H1 (cell line): ENCODE measurements around the gene SPINT1. TPM values are rescaled to one million over a fixed set of nuclear protein-coding genes. Genes with fewer than 3 reads are reported as not detected.

ENCODE experiments used
- CTCF ChIA-PET: fragments of 300-600 bp; sonication (Branson Sonifier 250); formaldehyde crosslinking; loops from one replicate; lab custom pipeline; 2021; ENCODE audit not compliant: partially characterized antibody; lab: Charles Lee
- POLR2A ChIA-PET: fragments of 300-600 bp; sonication (Branson Sonifier 250); formaldehyde crosslinking; loops from one replicate; lab custom pipeline; 2021; ENCODE audit warnings: inconsistent platforms; ENCODE audit not compliant: partially characterized antibody; lab: Charles Lee
- DNase-seq, 2 experiments: peaks; one replicate each; pipeline versions ENCODE4 v3.0.0 to v3.0.0-alpha.2; 2010 to 2022; ENCODE audit warnings: low spot score in 2 of 2, low read depth in 1 of 2, mixed read lengths in 1 of 2
- FAIRE-seq: peaks from 2 replicates; lab custom pipeline; 2011; peaks lifted over from hg19 to GRCh38; lab: Jason Lieb, UNC
- H2AFZ ChIP-seq: 2 replicates; pipeline ENCODE4 v1.8.1; 2012; ENCODE audit warnings: low read length, inconsistent platforms
- H2AK5ac ChIP-seq: 2 replicates; pipeline ENCODE4 v1.6.1; 2013; ENCODE audit warnings: low read depth, low read length
- H2BK120ac ChIP-seq: replicated peaks from 2 replicates; pipeline ENCODE3; 2013; ENCODE audit warnings: low read depth, low read length, inconsistent platforms
- H2BK12ac ChIP-seq: 2 replicates; pipeline ENCODE4 v1.6.1; 2013; ENCODE audit warnings: low read depth, low read length
- H2BK15ac ChIP-seq: 2 replicates; pipeline ENCODE4 v1.6.1; 2013; ENCODE audit warnings: low read length
- H2BK20ac ChIP-seq: 2 replicates; pipeline ENCODE4 v1.6.1; 2013; ENCODE audit warnings: low read length
- H2BK5ac ChIP-seq: 2 replicates; pipeline ENCODE4 v1.6.1; 2013; ENCODE audit warnings: low read depth, low read length
- H3K14ac ChIP-seq: 2 replicates; pipeline ENCODE4 v1.6.1; 2013; ENCODE audit warnings: inconsistent platforms; ENCODE audit not compliant: insufficient read length
- H3K18ac ChIP-seq: 2 replicates; pipeline ENCODE4 v1.6.1; 2013; ENCODE audit warnings: low read length; ENCODE audit errors: extremely low read depth
- H3K23ac ChIP-seq: 2 replicates; pipeline ENCODE4 v1.6.1; 2013; ENCODE audit warnings: inconsistent platforms; ENCODE audit not compliant: insufficient read length
- H3K23me2 ChIP-seq: 2 replicates; pipeline ENCODE4 v1.6.1; 2013; ENCODE audit warnings: low read depth, low read length
- H3K27ac ChIP-seq: 2 replicates; pipeline ENCODE4 v1.6.1; 2011; ENCODE audit warnings: low read depth, low read length, inconsistent platforms
- H3K27me3 ChIP-seq, 4 experiments: replicated peaks in 1 of 4; 1 replicate in 1 of 4; 2 replicates in 3 of 4; pipeline versions ENCODE4 v1.6.1 to v1.8.1; 2011 to 2013; ENCODE audit warnings: low read length in 3 of 4, mild to moderate bottlenecking in 3 of 4, inconsistent platforms in 2 of 4, mixed read lengths in 2 of 4, moderate library complexity in 1 of 4; ENCODE audit not compliant: control insufficient read depth in 3 of 4, insufficient read depth in 3 of 4; ENCODE audit errors: extremely low read depth in 1 of 4
- H3K36me3 ChIP-seq, 4 experiments: 2 replicates each; pipeline versions ENCODE4 v1.6.1 to v1.8.1; 2011 to 2013; ENCODE audit warnings: mild to moderate bottlenecking in 4 of 4, low read length in 3 of 4, moderate library complexity in 2 of 4, control low read depth in 1 of 4, inconsistent platforms in 1 of 4; ENCODE audit not compliant: insufficient read depth in 4 of 4, control insufficient read depth in 2 of 4
- H3K4ac ChIP-seq: replicated peaks from 2 replicates; pipeline ENCODE3; 2013; ENCODE audit warnings: low read length, low read depth, mixed read lengths, inconsistent platforms; ENCODE audit not compliant: insufficient read length
- H3K4me1 ChIP-seq, 4 experiments: replicated peaks in 1 of 4; 1 replicate in 1 of 4; 2 replicates in 3 of 4; pipeline versions ENCODE4 v1.6.1 to v1.8.1; 2011 to 2013; ENCODE audit warnings: low read length in 3 of 4, inconsistent platforms in 2 of 4, mixed read lengths in 1 of 4; ENCODE audit not compliant: insufficient read depth in 4 of 4, control insufficient read depth in 3 of 4
- H3K4me2 ChIP-seq, 2 experiments: 2 replicates each; pipeline versions ENCODE4 v1.6.1 to v1.8.1; 2011 to 2013; ENCODE audit warnings: low read depth in 2 of 2, low read length in 2 of 2, control low read depth in 1 of 2, inconsistent platforms in 1 of 2, mild to moderate bottlenecking in 1 of 2; ENCODE audit not compliant: insufficient read depth in 1 of 2
- H3K4me3 ChIP-seq, 4 experiments: fragments of 200-600, 300-600 bp in 1 of 4; sonication (generic), shearing (Covaris generic), sonication (Bioruptor Twin) in 1 of 4; 2 replicates each; pipeline versions ENCODE4 v1.5.1 to v1.8.1; 2011 to 2016; ENCODE audit warnings: low read length in 4 of 4, low read depth in 3 of 4, control low read depth in 2 of 4, inconsistent platforms in 2 of 4, mild to moderate bottlenecking in 2 of 4, mixed read lengths in 1 of 4, moderate library complexity in 1 of 4; ENCODE audit not compliant: insufficient read depth in 2 of 4; ENCODE audit errors: extremely low read depth in 1 of 4
- H3K56ac ChIP-seq: replicated peaks from 2 replicates; pipeline ENCODE3; 2013; ENCODE audit warnings: low read depth, mild to moderate bottlenecking, mixed read lengths, low read length, inconsistent platforms; ENCODE audit not compliant: insufficient read length
- H3K79me1 ChIP-seq: 2 replicates; pipeline ENCODE4 v1.6.1; 2013; ENCODE audit warnings: low read depth, low read length, control low read depth
- H3K79me2 ChIP-seq, 2 experiments: 2 replicates each; pipeline versions ENCODE4 v1.6.1 to v1.8.1; 2012 to 2013; ENCODE audit warnings: low read length in 2 of 2, mild to moderate bottlenecking in 2 of 2, inconsistent platforms in 1 of 2; ENCODE audit not compliant: insufficient read depth in 2 of 2, control insufficient read depth in 1 of 2
- H3K9ac ChIP-seq, 4 experiments: replicated peaks in 1 of 4; 1 replicate in 1 of 4; 2 replicates in 3 of 4; pipeline versions ENCODE4 v1.6.1 to v1.8.1; 2011 to 2013; ENCODE audit warnings: low read depth in 3 of 4, low read length in 3 of 4, control low read depth in 2 of 4, mild to moderate bottlenecking in 2 of 4, moderate library complexity in 2 of 4, inconsistent platforms in 1 of 4; ENCODE audit errors: extremely low read depth in 1 of 4
- H3K9me3 ChIP-seq, 2 experiments: 2 replicates each; pipeline versions ENCODE4 v1.6.1 to v1.8.1; 2012 to 2013; ENCODE audit warnings: mild to moderate bottlenecking in 2 of 2, moderate library complexity in 2 of 2, control low read depth in 1 of 2, inconsistent platforms in 1 of 2, low read depth in 1 of 2, low read length in 1 of 2, mixed read lengths in 1 of 2; ENCODE audit not compliant: insufficient read depth in 2 of 2
- H4K20me1 ChIP-seq, 2 experiments: replicated peaks in 1 of 2; 2 replicates each; pipeline versions ENCODE3 to v1.8.1; 2011 to 2013; ENCODE audit warnings: inconsistent platforms in 2 of 2, low read length in 2 of 2, mild to moderate bottlenecking in 1 of 2; ENCODE audit not compliant: insufficient read depth in 2 of 2, control insufficient read depth in 1 of 2
- H4K5ac ChIP-seq: 2 replicates; pipeline ENCODE4 v1.6.1; 2013; ENCODE audit warnings: low read length, low read depth, mixed read lengths, inconsistent platforms; ENCODE audit not compliant: insufficient read length
- H4K8ac ChIP-seq: 2 replicates; pipeline ENCODE4 v1.8.0; 2013; ENCODE audit warnings: mild to moderate bottlenecking, moderate library complexity, low read length, inconsistent platforms; ENCODE audit not compliant: insufficient read depth; ENCODE audit errors: extremely low read depth
- H4K91ac ChIP-seq: replicated peaks from 2 replicates; pipeline ENCODE3; 2013; ENCODE audit warnings: low read length, mixed read lengths, inconsistent platforms; ENCODE audit not compliant: insufficient read length
- CBX8 ChIP-seq: fragments of 300-800, 300-1000 bp; sonication (generic); IDR thresholded peaks from 2 replicates; pipeline ENCODE4 v1.7.1; 2016; ENCODE audit warnings: low read depth, low read length, borderline replicate concordance
- EGR1 ChIP-seq: IDR thresholded peaks from 2 replicates; pipeline ENCODE4 v1.6.1; 2011; ENCODE audit warnings: low read depth, low read length, borderline replicate concordance
- HDAC6 ChIP-seq: IDR thresholded peaks from one replicate; pipeline ENCODE4 v1.7.1; 2012; ENCODE audit warnings: low read depth, mild to moderate bottlenecking, inconsistent platforms, low read length, moderate library complexity
- NANOG ChIP-seq: IDR thresholded peaks from 2 replicates; pipeline ENCODE4 v1.6.1; 2011; ENCODE audit warnings: low read length, low read depth, mild to moderate bottlenecking, inconsistent platforms; ENCODE audit not compliant: insufficient read depth, poor library complexity, severe bottlenecking
- POLR2A ChIP-seq, 2 experiments: IDR thresholded peaks; 1 replicate in 1 of 2; 2 replicates in 1 of 2; pipeline ENCODE4 v1.6.1; 2011; ENCODE audit warnings: low read depth in 2 of 2, low read length in 2 of 2, mild to moderate bottlenecking in 2 of 2; ENCODE audit errors: control extremely low read depth in 1 of 2
- SP2 ChIP-seq: IDR thresholded peaks from 2 replicates; pipeline ENCODE4 v1.6.1; 2012; ENCODE audit warnings: mild to moderate bottlenecking, low read length, inconsistent platforms
- WGBS, 2 experiments: shearing (Covaris generic) in 1 of 2; methylation state at CpG; one replicate each; pipeline versions ENCODE4 v1.1.6 to v1.1.7; 2013 to 2015; ENCODE audit warnings: low lambda C conversion rate in 2 of 2, mixed read lengths in 2 of 2, inconsistent platforms in 1 of 2, low coverage in 1 of 2, missing lambda C conversion rate in 1 of 2; ENCODE audit not compliant: insufficient replicate concordance in 2 of 2, insufficient coverage in 1 of 2, insufficient read length in 1 of 2; ENCODE audit errors: extremely low coverage in 1 of 2, missing lambda C conversion rate in 1 of 2; 5-methylcytosine and 5-hydroxymethylcytosine counted together
- polyA plus RNA-seq, 7 experiments: library from polyadenylated mRNA; depleted of rRNA in 3 of 7; stranded (reverse) in 5 of 7; unstranded in 2 of 7; fragments of >200 nt in 5 of 7; fragments of 200-250 nt in 2 of 7; gene quantifications; 1 replicate in 5 of 7; 2 replicates in 1 of 7; 4 replicates in 1 of 7; pipeline versions ENCODE4 v1.2.1 to v1.2.3, GENCODE V29; 2011 to 2013; ENCODE audit warnings: missing spikeins in 2 of 7, mixed read lengths in 2 of 7
- total RNA-seq: library from RNA; stranded (reverse); fragmentation: NEBNext Ultra II Directional; extraction: Animal tissue kit (Norgen Biotek cat#: 25700); gene quantifications from 2 replicates; pipeline ENCODE4 v1.2.1, GENCODE V29; 2021
- TF ChIP-seq, protein P1 (sequence below): IDR thresholded peaks from 2 replicates; pipeline ENCODE4 v1.6.1; 2011; ENCODE audit warnings: low read length, improper control_type of control experiment
- TF ChIP-seq, protein P2 (sequence below), 3 experiments: IDR thresholded peaks; 1 replicate in 2 of 3; 2 replicates in 1 of 3; pipeline versions ENCODE4 v1.5.1 to v1.6.1; 2011; ENCODE audit warnings: low read length in 3 of 3, mild to moderate bottlenecking in 3 of 3, inconsistent platforms in 2 of 3, low read depth in 1 of 3, moderate library complexity in 1 of 3; ENCODE audit not compliant: insufficient read depth in 1 of 3; ENCODE audit errors: control extremely low read depth in 1 of 3

Gene SPINT1
- total and polyA plus RNA-seq, 2 of the 8 experiments (the other 6 are each of a cell fraction or from before 2014, with no cell fraction given) = 117 to 155 TPM

DNA sequence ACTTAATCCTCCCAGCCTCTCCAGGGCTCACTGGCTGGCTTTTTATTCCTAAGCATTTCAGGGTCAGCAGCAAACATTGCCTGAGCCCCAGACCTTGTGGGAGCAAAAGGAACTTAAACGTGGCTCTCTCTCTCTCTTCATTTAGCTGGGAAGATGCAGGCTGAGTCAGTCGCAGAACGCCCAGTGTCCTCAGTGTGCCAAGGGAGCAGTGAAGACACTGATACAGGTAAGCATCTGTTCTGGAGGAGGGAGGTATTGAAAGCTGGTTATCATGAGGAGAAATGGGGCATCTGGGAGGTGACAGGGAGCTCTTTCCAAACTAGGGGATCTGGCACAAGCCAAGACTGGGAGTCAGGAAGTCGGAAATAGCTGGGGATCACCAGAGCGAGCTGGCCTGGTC is 25.8 kb downstream of the SPINT1 start:
- Histone ChIP-seq H4K20me1 (no peaks in the 10 kb centered on the region), H3K36me3 (no peaks in the 10 kb centered on the region), H2BK20ac (no peak overlapping the region), H3K14ac (no peak overlapping the region), H2BK120ac (no peak overlapping the region), H4K91ac (no peak overlapping the region), H3K27ac (no peak overlapping the region), H2BK15ac (no peak overlapping the region), H4K5ac (no peak overlapping the region), H3K4ac (no peak overlapping the region), H3K9ac (no peak overlapping the region), H3K23ac (no peak overlapping the region), H2AFZ (no peak overlapping the region), H4K8ac (no peak overlapping the region), H3K27me3 (0 out of 7 replicates have a peak, but pooled peaks cover 0 to 1% (median 0%) of the 10 kb centered on the region in 4 experiments), H3K4me1 (peaks cover 0 to 18% (median 12%) of the 10 kb centered on the region in 4 experiments; a peak in 6 of 7 replicates), H3K79me1 (no peaks in the 10 kb centered on the region), H3K4me2 (no peak overlapping the region), H2BK5ac (no peak overlapping the region), H2AK5ac (peak overlapping the region; percentile 56; the same call in 1 of the 2 replicates), H3K4me3 (no peak overlapping the region), H2BK12ac (no peak overlapping the region), H3K56ac (no peak overlapping the region), H3K23me2 (no peaks in the 10 kb centered on the region), H3K79me2 (no peaks in the 10 kb centered on the region), H3K18ac (no peak overlapping the region), H3K9me3 (no peaks in the 10 kb centered on the region)
- TF ChIP-seq HDAC6 = no peak
- no peak for TF ChIP-seq SP2
- TF ChIP-seq, protein P1, sequence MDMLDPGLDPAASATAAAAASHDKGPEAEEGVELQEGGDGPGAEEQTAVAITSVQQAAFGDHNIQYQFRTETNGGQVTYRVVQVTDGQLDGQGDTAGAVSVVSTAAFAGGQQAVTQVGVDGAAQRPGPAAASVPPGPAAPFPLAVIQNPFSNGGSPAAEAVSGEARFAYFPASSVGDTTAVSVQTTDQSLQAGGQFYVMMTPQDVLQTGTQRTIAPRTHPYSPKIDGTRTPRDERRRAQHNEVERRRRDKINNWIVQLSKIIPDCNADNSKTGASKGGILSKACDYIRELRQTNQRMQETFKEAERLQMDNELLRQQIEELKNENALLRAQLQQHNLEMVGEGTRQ = no peak
- TF ChIP-seq EGR1 = no peak
- no peak for TF ChIP-seq NANOG
- no peak for TF ChIP-seq POLR2A (IDR thresholded peaks at IDR 0.05; ENCODE audit: control extremely low read depth in 1 of 2, low read depth in 2 of 2, low read length in 2 of 2)
- TF ChIP-seq CBX8 = no peak
- TF ChIP-seq, protein P2, sequence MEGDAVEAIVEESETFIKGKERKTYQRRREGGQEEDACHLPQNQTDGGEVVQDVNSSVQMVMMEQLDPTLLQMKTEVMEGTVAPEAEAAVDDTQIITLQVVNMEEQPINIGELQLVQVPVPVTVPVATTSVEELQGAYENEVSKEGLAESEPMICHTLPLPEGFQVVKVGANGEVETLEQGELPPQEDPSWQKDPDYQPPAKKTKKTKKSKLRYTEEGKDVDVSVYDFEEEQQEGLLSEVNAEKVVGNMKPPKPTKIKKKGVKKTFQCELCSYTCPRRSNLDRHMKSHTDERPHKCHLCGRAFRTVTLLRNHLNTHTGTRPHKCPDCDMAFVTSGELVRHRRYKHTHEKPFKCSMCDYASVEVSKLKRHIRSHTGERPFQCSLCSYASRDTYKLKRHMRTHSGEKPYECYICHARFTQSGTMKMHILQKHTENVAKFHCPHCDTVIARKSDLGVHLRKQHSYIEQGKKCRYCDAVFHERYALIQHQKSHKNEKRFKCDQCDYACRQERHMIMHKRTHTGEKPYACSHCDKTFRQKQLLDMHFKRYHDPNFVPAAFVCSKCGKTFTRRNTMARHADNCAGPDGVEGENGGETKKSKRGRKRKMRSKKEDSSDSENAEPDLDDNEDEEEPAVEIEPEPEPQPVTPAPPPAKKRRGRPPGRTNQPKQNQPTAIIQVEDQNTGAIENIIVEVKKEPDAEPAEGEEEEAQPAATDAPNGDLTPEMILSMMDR (IDR thresholded peaks at IDR 0.05; ENCODE audit: control extremely low read depth in 1 of 3, insufficient read depth in 1 of 3, low read depth in 1 of 3, low read length in 3 of 3) = no peak
- DNase-seq = no peak
- WGBS, 2 experiments = 88% methylated on average over 5 of the region's 5 CpGs; no CpG with 5 or more reads in 1 of the 2 experiments
- POLR2A ChIA-PET = interaction anchor here (0.7 to 3.4 kb wide), 6 partner anchors 12 to 83 kb away, joined by 3 to 10 read pairs (median 3); partner anchors contain the start of gene VPS18
- CTCF ChIA-PET = interaction anchor here (0.8 to 7.8 kb wide), 5 partner anchors 15 to 105 kb away, joined by 3 to 51 read pairs (median 3); partner anchors contain the start of gene VPS18
- FAIRE-seq = no peak
